NCI-H187 (cell line): ENCODE measurements around the gene DAGLA.
A peak's percentile ranks its signal among the peaks of the same experiment; 100 is the strongest.
"Not testable (repeated sequence)": the region's sequence is repeated elsewhere in the genome, so short reads cannot be mapped to it uniquely, and the experiment has no call there.

Source experiments
- DNase-seq, 2 experiments: peaks; one replicate each; lab custom pipeline; 2025; lab: John Stamatoyannopoulos, UW

Gene DAGLA

GRCh38 chr11:61679893-61680621 lies at the start of gene DAGLA:
DAGLA (plus strand) TSS chr11:61680391; CDS start chr11:61720156, 39,765 bp downstream.
- peak; percentile 25 to 53 for DNase-seq

DNA sequence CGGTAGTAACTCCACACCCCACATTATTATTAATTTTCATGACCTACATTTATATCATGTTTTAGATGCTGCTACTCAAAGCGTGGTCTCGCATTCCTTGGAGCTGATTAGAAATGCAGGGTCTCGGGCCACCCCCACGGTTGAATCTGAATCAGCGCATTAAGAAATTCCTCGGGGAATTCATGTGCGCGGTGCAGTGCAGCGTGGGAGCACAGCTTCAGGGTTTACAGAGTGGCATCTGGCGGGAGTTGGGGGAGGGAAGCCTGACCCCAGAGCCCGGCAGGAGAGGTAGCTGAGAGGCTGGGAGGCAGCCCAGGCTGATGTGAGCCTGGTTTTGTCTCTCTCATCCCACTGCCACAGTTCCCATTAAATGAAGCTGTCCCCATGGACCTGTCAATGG lies 48.1 kb upstream of the DAGLA start:
- DNase-seq = no peak

DNA sequence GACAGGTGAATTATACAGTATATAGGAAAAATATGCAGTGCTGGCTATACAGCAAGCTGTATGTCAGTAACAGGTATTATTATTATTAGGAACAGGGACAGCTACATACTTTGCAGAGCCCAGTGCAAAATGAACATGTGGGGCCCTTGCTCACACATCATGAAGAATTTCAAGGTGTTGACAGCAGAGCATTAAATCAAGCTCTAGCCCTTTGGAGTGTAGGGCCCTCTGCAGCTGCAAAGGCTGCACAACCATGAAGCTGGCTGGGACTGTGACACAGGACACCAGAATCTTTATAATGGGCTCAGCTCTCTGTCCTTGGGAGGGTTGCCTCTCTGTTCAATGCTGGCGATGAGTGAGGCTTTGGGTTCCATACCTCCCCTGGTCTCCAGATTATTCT lies 44.9 kb upstream of the DAGLA start:
- no peak for DNase-seq

DNA sequence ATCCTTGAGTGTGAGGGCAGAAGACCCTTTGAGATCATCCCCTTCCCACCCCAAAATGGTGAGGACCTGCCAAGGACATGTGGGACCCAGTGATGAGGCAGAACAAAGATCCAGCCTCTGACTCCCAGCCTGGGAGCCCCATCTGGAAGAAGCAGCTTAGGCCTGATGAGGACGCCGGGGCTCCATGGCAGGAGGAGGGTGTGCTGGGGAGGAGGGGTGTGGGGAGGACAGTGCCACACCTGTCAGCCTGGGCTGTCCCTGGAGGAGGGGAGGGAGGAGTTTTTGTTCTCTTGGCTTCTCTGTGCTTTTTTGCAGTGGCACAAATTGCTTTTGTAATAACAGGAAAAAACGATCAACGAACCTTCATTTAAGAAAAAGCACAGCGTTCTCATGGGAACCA lies 44.4 kb upstream of the DAGLA start:
- no peak for DNase-seq

DNA sequence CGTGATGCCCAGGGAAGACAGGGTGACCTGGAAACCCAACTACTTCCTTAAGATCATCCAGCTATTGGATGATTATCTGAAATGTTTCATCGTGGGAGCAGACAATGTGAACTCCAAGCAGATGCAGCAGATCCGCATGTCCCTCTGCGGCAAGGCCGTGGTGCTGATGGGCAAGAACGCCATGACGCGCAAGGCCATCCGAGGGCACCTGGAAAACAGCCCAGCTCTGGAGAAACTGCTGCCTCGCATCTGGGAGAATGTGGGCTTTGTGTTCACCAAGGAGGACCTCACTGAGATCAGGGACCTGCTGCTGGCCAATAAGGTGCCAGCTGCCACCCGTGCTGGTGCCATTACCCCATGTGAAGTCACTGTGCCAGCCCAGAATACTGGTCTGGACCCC lies 43.5 kb upstream of the DAGLA start:
- no peak for DNase-seq

DNA sequence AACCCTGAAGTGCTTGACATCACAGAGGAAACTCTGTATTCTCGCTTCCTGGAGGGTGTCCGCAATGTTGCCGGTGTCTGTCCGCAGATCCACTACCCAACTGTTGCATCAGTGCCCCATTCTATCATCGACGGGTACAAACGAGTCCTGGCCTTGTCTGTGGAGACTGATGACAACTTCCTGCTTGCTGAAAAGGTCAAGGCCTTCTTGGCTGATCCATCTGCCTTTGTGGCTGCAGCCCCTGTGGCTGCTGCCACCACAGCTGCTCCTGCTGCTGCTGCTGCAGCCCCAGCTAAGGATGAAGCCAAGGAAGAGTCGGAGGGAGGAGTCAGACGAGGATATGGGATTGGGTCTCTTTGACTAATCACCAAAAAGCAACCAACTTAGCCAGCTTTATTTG lies 42.9 kb upstream of the DAGLA start:
- no peak for DNase-seq

- no peak for DNase-seq
These were observed 40.3 kb upstream of the DAGLA start for GRCh38 chr11:61639816-61640443.

DNA sequence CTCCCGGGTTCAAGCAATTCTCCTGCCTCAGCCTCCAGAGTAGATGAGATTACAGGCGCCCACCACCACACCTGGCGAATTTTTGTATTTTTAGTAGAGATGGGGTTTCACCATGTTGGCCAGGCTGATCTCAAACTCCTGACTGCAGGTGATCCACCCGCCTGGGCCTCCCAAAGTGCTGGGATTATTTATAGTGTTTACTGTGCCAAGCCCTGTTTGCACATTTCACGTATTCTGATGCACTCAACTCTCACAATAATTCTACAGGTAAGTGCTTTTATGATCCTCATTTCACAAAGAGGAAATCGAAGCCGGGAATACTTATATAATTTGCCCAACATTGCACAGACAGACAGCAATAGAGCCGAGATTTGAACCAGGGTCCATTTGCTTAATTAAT lies 38.0 kb upstream of the DAGLA start:
- DNase-seq = no peak

GRCh38 chr11:61645179-61645868 lies 34.9 kb upstream of the DAGLA start:
- no peak for DNase-seq

- DNase-seq = no peak
These were observed 32.7 kb upstream of the DAGLA start for GRCh38 chr11:61647529-61647928.

- peak; percentile 23 to 56 for DNase-seq
These were observed 29.2 kb upstream of the DAGLA start for GRCh38 chr11:61650781-61651571.

GRCh38 chr11:61652135-61652534 lies 28.1 kb upstream of the DAGLA start:
- DNase-seq = no peak

GRCh38 chr11:61654397-61654829 lies 25.8 kb upstream of the DAGLA start:
- no peak for DNase-seq

GRCh38 chr11:61655266-61656159 lies 24.7 kb upstream of the DAGLA start:
- not testable (repeated sequence) for DNase-seq

- no peak for DNase-seq
These were observed 23.7 kb upstream of the DAGLA start for GRCh38 chr11:61656347-61657077.

DNA sequence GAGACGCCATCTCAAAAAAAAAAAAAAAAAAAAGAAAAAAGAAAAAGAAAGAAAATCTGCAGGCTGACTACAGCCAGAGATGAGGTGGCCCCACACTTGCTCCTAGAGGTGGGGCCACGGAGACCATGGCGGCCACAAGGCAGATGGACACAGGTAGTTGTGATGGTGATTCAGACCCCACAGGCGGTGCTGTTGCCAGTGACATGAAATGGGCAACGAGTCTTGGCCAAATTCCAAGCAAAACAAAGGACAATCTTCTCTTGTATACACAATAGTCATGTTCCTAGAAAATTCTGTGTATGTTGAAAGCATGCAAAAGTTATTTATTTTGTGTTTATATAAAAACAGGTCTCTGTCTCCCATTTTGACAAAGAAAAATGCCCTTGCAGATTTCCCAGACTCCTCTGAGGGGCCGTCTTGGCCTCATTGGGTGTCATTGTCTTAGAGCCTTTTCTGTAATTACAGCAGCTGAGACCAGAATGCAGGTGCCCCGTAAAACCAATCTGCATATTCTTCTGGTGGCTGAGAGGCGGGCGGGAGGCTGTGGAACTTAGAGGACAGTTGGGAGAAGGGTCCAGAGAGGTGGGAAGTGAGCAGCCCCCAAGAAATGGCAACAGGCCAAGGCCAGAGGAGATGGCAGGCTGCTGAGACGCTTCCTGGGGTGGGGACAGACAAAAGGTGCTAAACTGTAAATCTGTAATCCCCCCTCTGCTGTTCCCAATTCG lies 22.5 kb upstream of the DAGLA start:
- no peak for DNase-seq

GRCh38 chr11:61659413-61660196 lies 20.6 kb upstream of the DAGLA start:
- no peak for DNase-seq

- not testable (repeated sequence) for DNase-seq
These were observed 19.2 kb upstream of the DAGLA start for GRCh38 chr11:61660997-61661396.

GRCh38 chr11:61666684-61667297 lies 13.4 kb upstream of the DAGLA start:
- no peak for DNase-seq
